ENCODE results near the gene AUH. TPM values are rescaled to one million over a fixed set of nuclear protein-coding genes. Genes with fewer than 3 reads are reported as not detected.
"Not testable (repeated sequence)": the region's sequence is repeated elsewhere in the genome, so short reads cannot be mapped to it uniquely, and the experiment has no call there.

AUH gene
- total RNA-seq, 1 donor from 2014 or later = 39.7 TPM

- intact Hi-C loops (cut with DNase I) = no loop called here
- DNase-seq (ENCODE audit: low spot score) = no peak
Observed at GRCh38 chr9:91199739-91200497, 161.8 kb downstream of the AUH start.

GRCh38 chr9:91198881-91199280 lies 162.8 kb downstream of the AUH start:
- not testable (repeated sequence) for DNase-seq (ENCODE audit: low spot score)

GRCh38 chr9:91198405-91198804 lies 163.3 kb downstream of the AUH start:
- intact Hi-C loops (cut with DNase I) = no loop called here
- no peak for DNase-seq (ENCODE audit: low spot score)

More at GRCh38 chr9:91198881-91199280, 162.8 kb downstream of the AUH start:
- intact Hi-C loops (cut with DNase I) = not testable (repeated sequence)

- intact Hi-C loops (cut with DNase I) = no loop called here
- DNase-seq (ENCODE audit: low spot score) = peak; percentile 83
Observed at GRCh38 chr9:91197232-91198181, 164.2 kb downstream of the AUH start.

GRCh38 chr9:91196103-91196950 lies 165.4 kb downstream of the AUH start:
- intact Hi-C loops (cut with DNase I) = no loop called here
- peak; percentile 63 for DNase-seq (ENCODE audit: low spot score)

GRCh38 chr9:91195372-91196012 lies 166.2 kb downstream of the AUH start:
- intact Hi-C loops (cut with DNase I) = loop anchor here (2.0 kb wide), 1 partner anchor 165 kb away; the partner anchor contains the start of gene AUH
- peak; percentile 31 for DNase-seq (ENCODE audit: low spot score)

GRCh38 chr9:91193658-91194391 lies 167.9 kb downstream of the AUH start:
- DNase-seq (ENCODE audit: low spot score) = peak; percentile 93
- intact Hi-C loops (cut with DNase I) = loop anchor here (1.0 to 5.0 kb wide), 7 partner anchors 53 to 229 kb away; partner anchors contain the start of genes AUH and NFIL3

GRCh38 chr9:91193087-91193657 lies 168.5 kb downstream of the AUH start:
- DNase-seq (ENCODE audit: low spot score) = peak; percentile 93
- intact Hi-C loops (cut with DNase I) = loop anchor here (1.0 to 5.0 kb wide), 6 partner anchors 54 to 230 kb away; partner anchors contain the start of gene NFIL3

- peak; percentile 74 for DNase-seq (ENCODE audit: low spot score)
- intact Hi-C loops (cut with DNase I) = loop anchor here (1.0 to 5.0 kb wide), 6 partner anchors 55 to 231 kb away; partner anchors contain the start of gene NFIL3
Observed at GRCh38 chr9:91192381-91193086, 169.2 kb downstream of the AUH start.

GRCh38 chr9:91191411-91192380 lies 170.0 kb downstream of the AUH start:
- DNase-seq (ENCODE audit: low spot score) = peak; percentile 63
- intact Hi-C loops (cut with DNase I) = loop anchor here (2.0 to 5.0 kb wide), 3 partner anchors 56 to 154 kb away; no protein-coding TSS in a partner anchor

GRCh38 chr9:91190062-91190461 lies 171.7 kb downstream of the AUH start:
- DNase-seq (ENCODE audit: low spot score) = no peak
- intact Hi-C loops (cut with DNase I) = loop anchor here (5.0 kb wide), 2 partner anchors 57 to 153 kb away; no protein-coding TSS in a partner anchor

GRCh38 chr9:91188719-91189590 lies 172.8 kb downstream of the AUH start:
- intact Hi-C loops (cut with DNase I) = no loop called here
- DNase-seq (ENCODE audit: low spot score) = peak; percentile 64

- intact Hi-C loops (cut with DNase I) = no loop called here
- peak; percentile 76 for DNase-seq (ENCODE audit: low spot score)
Observed at GRCh38 chr9:91187965-91188344, 173.8 kb downstream of the AUH start.

GRCh38 chr9:91187311-91187964 lies 174.3 kb downstream of the AUH start:
- intact Hi-C loops (cut with DNase I) = no loop called here
- no peak for DNase-seq (ENCODE audit: low spot score)

Measured in cardiac septum (tissue), 1 donor.